Lower lobe of right lung (tissue), 2 donors: Measurements from ENCODE around the gene C11orf68. TPM values are rescaled to one million over a fixed set of nuclear protein-coding genes. Genes with fewer than 3 reads are reported as not detected.
A peak's percentile ranks its signal among the peaks of the same experiment; 100 is the strongest.

Experiments used
- ATAC-seq, 2 donors: fragments of 200-7000 bp; cut with Tn5 transposase; one replicate each; pipeline ENCODE4 v1.9.1; 2020 to 2022; ENCODE audit warnings: mild to moderate bottlenecking in 2 of 2, moderate library complexity in 2 of 2
- DNase-seq: peaks from one replicate; pipeline ENCODE4 v3.0.0-alpha.2; 2020
- H3K27ac ChIP-seq: fragments of 200-600 bp; one replicate; pipeline ENCODE4 v1.8.0; 2022
- H3K27me3 ChIP-seq: fragments of 200-600 bp; one replicate; pipeline ENCODE4 v1.8.0; 2022; ENCODE audit warnings: low read depth
- H3K36me3 ChIP-seq: fragments of 200-600 bp; one replicate; pipeline ENCODE4 v1.8.0; 2022; ENCODE audit warnings: mild to moderate bottlenecking
- H3K4me1 ChIP-seq: fragments of 200-600 bp; one replicate; pipeline ENCODE4 v1.8.0; 2022
- H3K4me3 ChIP-seq: fragments of 200-600 bp; one replicate; pipeline ENCODE4 v1.8.0; 2022; ENCODE audit warnings: mild to moderate bottlenecking
- H3K9me3 ChIP-seq: fragments of 200-600 bp; one replicate; pipeline ENCODE4 v1.8.0; 2022
- intact Hi-C: fragments of 100-400 bp; cut with DNase I; formaldehyde crosslinking; loops from one replicate; pipeline ENCODE4 v1.11.0; 2022
- total RNA-seq: library from RNA; stranded (reverse); fragmentation: NEBNext Ultra II Directional; extraction: Animal tissue kit (Norgen Biotek cat#: 25700); gene quantifications from one replicate; pipeline ENCODE4 v1.2.1, GENCODE V29; 2021
- TF ChIP-seq, protein P1 (sequence below): fragments of 200-600 bp; IDR thresholded peaks from one replicate; pipeline ENCODE4 v1.8.0; 2022; ENCODE audit warnings: antibody characterized with exemption, mild to moderate bottlenecking
- donor health status: DM: no; HTN: yes; CAD: no; lungs with severe emphysema.

The C11orf68 gene
- total RNA-seq, 1 donor from 2014 or later = 36.5 TPM

DNA sequence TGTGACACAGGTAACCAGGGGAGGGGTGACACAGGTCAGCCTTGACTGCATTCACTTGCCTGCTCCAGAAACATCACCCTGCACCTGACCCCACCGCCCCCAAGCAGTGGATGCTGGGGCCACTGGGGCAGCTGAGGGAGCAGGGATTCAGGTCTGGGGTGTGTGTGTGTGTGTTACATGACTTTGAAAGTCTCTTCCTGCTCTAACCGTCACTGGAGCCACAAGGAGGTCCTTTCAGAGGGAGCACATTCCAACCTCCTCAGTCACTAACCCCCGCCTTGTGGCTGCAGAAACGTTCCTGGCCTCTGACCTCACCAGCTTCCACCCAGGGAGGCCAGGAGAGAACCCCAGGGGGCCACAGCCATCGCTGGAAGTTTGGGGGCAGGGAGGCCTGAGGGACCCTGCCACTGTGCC is 15.8 kb downstream of the C11orf68 start:
- no peaks in the 10 kb centered on the region for H3K36me3 ChIP-seq
- ATAC-seq (no peak), DNase-seq (no peak)
- no peaks in the 10 kb centered on the region for H3K9me3 ChIP-seq
- peaks cover 25% of the 10 kb centered on the region for H3K4me1 ChIP-seq
- TF ChIP-seq, protein P1, sequence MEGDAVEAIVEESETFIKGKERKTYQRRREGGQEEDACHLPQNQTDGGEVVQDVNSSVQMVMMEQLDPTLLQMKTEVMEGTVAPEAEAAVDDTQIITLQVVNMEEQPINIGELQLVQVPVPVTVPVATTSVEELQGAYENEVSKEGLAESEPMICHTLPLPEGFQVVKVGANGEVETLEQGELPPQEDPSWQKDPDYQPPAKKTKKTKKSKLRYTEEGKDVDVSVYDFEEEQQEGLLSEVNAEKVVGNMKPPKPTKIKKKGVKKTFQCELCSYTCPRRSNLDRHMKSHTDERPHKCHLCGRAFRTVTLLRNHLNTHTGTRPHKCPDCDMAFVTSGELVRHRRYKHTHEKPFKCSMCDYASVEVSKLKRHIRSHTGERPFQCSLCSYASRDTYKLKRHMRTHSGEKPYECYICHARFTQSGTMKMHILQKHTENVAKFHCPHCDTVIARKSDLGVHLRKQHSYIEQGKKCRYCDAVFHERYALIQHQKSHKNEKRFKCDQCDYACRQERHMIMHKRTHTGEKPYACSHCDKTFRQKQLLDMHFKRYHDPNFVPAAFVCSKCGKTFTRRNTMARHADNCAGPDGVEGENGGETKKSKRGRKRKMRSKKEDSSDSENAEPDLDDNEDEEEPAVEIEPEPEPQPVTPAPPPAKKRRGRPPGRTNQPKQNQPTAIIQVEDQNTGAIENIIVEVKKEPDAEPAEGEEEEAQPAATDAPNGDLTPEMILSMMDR = no peak
- no peak overlapping the region for H3K4me3 ChIP-seq
- peaks cover 4% of the 10 kb centered on the region for H3K27me3 ChIP-seq
- intact Hi-C loops = no loop called here
- no peak overlapping the region for H3K27ac ChIP-seq

- TF ChIP-seq, protein P1 = no peak
- peak overlapping the region; percentile 64 for H3K4me3 ChIP-seq
- H3K27ac ChIP-seq = peak overlapping the region; percentile 53
- H3K9me3 ChIP-seq = no peaks in the 10 kb centered on the region
- no peaks in the 10 kb centered on the region for H3K36me3 ChIP-seq
- ATAC-seq (no peak), DNase-seq (no peak)
- intact Hi-C loops = no loop called here
- peaks cover 25% of the 10 kb centered on the region for H3K4me1 ChIP-seq
- no peaks in the 10 kb centered on the region for H3K27me3 ChIP-seq
Measured at GRCh38 chr11:65900899-65901180, 18.0 kb downstream of the C11orf68 start.

DNA sequence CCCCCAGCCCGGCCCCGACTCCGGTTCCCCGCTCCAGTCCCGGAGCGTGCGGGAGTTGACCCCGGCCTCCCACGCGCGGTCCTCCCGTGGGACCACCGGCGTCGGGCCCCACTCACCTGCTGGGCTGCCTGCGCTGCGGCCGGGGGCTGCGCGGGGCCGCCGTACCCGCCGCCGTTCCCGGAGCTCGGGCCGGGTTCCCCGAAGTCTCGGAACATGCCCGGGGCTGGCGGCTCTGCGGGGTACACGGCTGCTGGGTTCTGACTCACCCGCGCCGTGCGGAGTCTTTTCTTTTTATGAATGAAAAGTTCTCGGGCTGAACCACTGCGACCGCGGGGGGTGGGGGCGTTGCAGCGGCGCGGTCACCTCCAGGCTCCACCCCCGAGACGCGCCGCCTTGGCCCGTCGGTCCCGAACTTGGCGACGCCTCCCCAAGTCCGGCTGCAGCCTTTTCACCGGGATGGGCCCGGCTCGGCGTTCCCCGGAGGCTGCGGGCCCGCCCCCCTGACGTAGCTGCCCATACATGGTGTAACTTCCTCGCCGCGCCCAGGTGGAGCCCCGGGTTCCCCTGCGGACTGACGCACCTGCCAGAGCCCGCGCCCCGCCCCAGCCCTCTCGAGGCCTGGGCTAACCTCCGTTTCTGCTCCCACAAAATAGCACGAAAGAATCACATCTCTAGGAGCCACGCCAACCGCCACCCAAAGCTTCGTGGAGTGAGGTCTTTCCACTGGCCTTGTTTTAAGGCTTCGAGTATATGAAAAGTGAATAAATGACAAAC is 18.6 kb downstream of the C11orf68 start, which contains the start of gene FOSL1:
Gene FOSL1, minus strand, starts transcription at position 264 of the 774 bp plus-strand sequence. Its CDS starts 49 bp downstream, at position 215.
- H3K9me3 ChIP-seq = no peaks in the 10 kb centered on the region
- DNase-seq (peak; percentile 96), ATAC-seq (peak; percentile 95)
- H3K27me3 ChIP-seq = no peaks in the 10 kb centered on the region
- peaks cover 25% of the 10 kb centered on the region for H3K4me1 ChIP-seq
- H3K36me3 ChIP-seq = no peaks in the 10 kb centered on the region
- peak within 1 kb of the TSS; percentile 64 for H3K4me3 ChIP-seq
- peak within 1 kb of the TSS; percentile 53 for H3K27ac ChIP-seq
- TF ChIP-seq, protein P1 = no peak
- intact Hi-C loops = no loop called here

GRCh38 chr11:65899356-65900124 is 19.3 kb downstream of the C11orf68 start:
- peaks cover 27% of the 10 kb centered on the region for H3K4me1 ChIP-seq
- DNase-seq (peak; percentile 76), ATAC-seq (peak; percentile 61 to 67)
- no peaks in the 10 kb centered on the region for H3K9me3 ChIP-seq
- H3K4me3 ChIP-seq = peak overlapping the region; percentile 64
- H3K36me3 ChIP-seq = no peaks in the 10 kb centered on the region
- H3K27ac ChIP-seq = peak overlapping the region; percentile 53
- no peaks in the 10 kb centered on the region for H3K27me3 ChIP-seq
- intact Hi-C loops = no loop called here
- TF ChIP-seq, protein P1 = no peak

GRCh38 chr11:65898656-65899355 is 20.1 kb downstream of the C11orf68 start:
- ATAC-seq = no peak
- DNase-seq = peak; percentile 15
- Histone ChIP-seq H3K4me1 (peaks cover 35% of the 10 kb centered on the region), H3K4me3 (peak overlapping the region; percentile 64), H3K27me3 (no peaks in the 10 kb centered on the region), H3K9me3 (no peaks in the 10 kb centered on the region), H3K27ac (peak overlapping the region; percentile 53), H3K36me3 (no peaks in the 10 kb centered on the region)
- intact Hi-C loops = no loop called here
- TF ChIP-seq, protein P1 = no peak
